Sigmoid colon (tissue), 3 donors: ENCODE results near the gene TMEM247.

ENCODE experiments used
- POLR2A ChIP-seq, 2 donors: fragments of 450-650 bp; IDR thresholded peaks; one replicate each; pipeline ENCODE4 v1.6.1; 2016; ENCODE audit warnings: antibody characterized with exemption in 2 of 2, mild to moderate bottlenecking in 2 of 2, moderate library complexity in 2 of 2
- TF ChIP-seq, protein P1 (sequence below), 4 experiments: fragments of 450-650 bp in 3 of 4; fragments of 200-600 bp in 1 of 4; IDR thresholded peaks; one replicate each; pipeline ENCODE4 v1.5.1; 2016 to 2019; ENCODE audit warnings: antibody characterized with exemption in 4 of 4, mild to moderate bottlenecking in 3 of 4, moderate library complexity in 2 of 4

DNA sequence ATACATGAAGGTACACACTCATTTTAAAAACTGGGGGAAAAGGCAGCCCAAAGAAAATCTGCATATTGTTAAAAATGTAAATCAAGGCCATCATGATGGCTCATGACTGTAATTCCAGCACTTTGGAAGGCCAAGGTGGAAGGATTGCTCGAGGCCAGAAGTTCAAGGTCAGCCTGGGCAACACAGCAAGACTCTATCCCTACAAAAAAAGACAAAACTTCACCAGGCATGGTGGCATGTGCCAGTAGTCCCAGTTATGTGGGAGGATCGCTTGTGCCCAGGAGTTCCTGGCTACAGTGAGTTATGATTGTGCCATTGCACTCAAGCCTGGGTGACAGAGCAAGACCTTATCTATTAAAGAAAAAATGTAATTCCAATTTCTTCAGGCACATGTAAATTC, 34.6 kb upstream of the TMEM247 start:
- TF ChIP-seq, protein P1, sequence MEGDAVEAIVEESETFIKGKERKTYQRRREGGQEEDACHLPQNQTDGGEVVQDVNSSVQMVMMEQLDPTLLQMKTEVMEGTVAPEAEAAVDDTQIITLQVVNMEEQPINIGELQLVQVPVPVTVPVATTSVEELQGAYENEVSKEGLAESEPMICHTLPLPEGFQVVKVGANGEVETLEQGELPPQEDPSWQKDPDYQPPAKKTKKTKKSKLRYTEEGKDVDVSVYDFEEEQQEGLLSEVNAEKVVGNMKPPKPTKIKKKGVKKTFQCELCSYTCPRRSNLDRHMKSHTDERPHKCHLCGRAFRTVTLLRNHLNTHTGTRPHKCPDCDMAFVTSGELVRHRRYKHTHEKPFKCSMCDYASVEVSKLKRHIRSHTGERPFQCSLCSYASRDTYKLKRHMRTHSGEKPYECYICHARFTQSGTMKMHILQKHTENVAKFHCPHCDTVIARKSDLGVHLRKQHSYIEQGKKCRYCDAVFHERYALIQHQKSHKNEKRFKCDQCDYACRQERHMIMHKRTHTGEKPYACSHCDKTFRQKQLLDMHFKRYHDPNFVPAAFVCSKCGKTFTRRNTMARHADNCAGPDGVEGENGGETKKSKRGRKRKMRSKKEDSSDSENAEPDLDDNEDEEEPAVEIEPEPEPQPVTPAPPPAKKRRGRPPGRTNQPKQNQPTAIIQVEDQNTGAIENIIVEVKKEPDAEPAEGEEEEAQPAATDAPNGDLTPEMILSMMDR (IDR thresholded peaks at IDR 0.05): no peak
- no peak for TF ChIP-seq POLR2A (IDR thresholded peaks at IDR 0.05)
